Ramos (cell line): Measurements from ENCODE around the gene NRXN2.

Experiments used
- in situ Hi-C: fragments of 300-500 bp; cut with MboI; formaldehyde crosslinking; loops from one replicate; pipeline ENCODE4 v1.14.3; 2022; ENCODE audit warnings: low sequenced_read_pairs; ENCODE audit not compliant: unreplicated experiment

Gene NRXN2

DNA sequence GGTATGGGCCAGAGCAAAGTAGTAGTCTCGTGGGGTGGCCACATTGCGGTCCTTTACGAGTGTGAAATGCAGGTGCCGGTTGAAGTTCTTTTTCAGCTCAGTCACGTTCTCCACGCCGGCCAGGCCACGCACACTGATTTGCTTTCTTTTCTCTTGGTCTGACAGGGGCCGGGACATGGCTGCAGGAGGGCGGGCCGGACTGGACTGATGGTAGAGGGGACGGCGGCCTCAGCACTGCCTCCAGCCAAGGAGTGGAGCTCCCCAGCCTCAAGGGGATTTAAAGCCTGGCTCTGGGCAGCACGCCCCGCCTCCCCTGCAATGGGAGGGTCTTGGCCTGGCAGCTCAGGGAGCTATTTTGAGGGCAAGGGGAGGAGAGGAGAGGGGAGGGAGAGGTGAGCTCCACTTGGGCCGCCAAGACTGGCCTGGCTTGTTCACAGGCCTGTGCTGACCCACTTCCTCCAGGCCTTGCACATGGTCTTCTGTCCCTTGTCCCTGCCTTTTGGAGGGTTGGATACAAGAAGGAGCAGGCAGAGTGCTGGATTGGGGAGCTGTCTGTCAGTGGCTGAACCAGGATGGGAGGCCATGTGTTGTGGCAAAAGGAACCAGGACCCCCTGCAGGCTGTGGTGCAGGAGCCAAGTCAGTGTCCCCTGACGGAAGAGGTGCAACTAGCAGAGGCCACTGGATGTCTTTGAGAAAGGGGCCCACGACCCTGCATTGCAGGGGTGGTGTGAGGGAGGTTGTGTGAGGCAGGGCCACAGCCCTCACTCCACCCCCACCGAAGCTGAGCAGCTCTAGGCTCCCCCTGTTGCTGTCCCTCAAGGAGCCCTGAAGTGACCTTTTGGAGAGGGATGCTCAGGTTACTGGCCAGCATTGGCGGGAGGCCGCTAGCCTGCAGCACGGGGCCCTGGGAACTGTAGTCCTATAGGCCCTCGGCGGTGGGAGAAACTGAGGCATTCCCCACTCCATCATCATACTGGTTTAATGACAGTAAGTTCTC is 37.0 kb upstream of the NRXN2 start, which contains the start of gene PYGM:
Gene PYGM (minus strand): TSS at position 253 of the 998 bp plus-strand sequence. CDS start 76 bp downstream, at position 177.
- in situ Hi-C loops = no loop called here

DNA sequence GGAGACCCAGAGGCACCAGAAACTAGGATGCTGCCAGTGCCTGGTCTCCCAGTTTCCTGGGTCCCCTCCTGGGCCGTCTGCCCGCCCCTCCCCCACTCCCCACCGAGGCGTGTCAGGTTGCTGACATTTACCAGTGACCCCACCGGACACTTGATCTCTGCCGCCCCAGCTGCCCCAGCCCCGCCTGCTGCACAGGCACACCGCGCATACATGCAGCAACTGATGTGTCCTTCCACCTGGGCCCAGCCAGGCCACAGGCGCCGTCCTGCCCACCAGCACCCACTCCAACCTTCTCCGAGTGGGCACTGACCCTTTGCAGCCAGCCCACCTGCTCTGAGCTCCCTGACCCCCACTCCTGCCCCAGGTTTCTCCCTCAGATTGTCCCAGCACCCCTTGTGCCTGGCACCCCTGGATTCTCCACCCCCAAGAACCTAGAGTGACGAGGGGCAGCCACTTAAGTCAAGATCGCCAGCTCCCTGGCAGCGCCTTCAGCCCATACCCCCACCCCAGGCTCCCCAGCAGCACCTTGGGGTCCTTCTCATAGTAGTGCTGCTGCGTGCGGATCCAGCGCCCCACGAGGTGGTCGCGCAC is 36.2 kb upstream of the NRXN2 start:
- in situ Hi-C loops = no loop called here

DNA sequence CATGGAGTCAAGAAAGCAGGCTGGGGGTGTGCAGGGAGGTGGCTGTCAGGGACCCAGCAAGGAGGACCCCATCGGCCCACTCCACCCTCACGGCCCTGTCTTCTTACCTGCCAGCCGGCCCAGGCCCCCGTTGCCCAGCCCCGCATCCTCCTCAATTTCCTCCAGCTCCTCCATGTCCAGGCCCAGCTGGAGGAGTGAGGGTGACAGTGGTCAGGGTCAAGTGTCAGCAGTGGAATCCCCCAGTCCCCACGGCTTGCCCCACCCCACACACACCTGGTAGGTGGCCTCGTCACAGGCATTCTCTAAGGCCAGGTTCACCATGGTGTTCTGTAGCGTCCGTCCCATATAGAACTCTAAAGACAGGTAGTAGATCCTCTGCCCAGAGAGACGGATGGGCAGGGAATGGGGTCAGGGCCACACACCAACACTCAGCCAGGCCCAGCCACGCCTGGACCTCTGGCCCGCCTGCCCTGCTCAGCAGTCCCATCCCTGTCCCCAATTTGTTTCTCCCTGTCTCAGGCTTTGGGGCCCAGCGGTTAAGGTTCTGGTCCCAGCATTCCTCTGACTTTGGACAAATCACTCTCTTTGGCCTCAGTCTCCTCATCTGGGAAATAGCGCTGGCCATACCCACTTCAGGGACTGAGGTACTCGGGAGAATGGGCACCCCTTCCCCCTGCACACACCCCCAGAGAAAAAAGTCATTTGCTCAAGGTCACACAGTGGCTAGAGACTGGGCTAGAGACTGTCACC is 35.5 kb upstream of the NRXN2 start:
- in situ Hi-C loops = no loop called here

DNA sequence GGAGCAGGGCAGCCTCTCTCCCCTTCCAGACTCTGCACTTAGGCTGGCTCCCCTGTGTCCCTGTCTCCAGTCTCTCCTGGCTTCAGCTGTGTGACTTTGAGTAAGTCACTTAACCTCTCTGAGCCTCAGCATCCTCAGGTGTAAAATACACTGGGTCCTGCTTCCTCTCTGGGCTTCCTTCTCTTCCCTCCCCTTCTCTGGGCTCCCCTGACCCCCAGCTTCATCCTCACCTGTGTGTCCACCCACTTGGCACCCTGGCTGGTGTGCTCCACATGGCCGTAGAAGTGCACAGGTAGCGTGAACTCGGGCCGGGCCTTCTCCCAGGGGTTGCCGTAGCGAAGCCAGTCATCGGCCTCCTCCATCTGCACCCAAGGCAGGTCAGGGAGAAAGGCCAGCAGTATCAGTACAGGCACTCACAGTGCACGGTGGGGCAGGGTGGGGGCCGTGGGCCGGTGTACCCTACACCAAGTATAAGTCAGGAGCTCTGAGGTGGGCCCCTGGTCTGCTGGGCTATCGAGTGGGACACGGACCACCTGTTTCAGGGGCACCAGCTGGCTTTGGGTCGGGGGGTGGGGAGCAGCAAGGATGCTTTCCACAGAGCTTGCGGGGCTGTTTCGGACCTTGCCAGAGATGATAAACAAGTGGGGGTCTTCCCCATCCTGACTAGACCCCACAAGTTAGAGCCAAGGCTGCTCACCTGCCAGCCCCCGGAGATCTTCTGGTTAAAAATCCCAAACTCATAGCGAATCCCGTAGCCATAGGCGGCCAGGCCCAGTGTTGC is 34.7 kb upstream of the NRXN2 start:
- in situ Hi-C loops = no loop called here

DNA sequence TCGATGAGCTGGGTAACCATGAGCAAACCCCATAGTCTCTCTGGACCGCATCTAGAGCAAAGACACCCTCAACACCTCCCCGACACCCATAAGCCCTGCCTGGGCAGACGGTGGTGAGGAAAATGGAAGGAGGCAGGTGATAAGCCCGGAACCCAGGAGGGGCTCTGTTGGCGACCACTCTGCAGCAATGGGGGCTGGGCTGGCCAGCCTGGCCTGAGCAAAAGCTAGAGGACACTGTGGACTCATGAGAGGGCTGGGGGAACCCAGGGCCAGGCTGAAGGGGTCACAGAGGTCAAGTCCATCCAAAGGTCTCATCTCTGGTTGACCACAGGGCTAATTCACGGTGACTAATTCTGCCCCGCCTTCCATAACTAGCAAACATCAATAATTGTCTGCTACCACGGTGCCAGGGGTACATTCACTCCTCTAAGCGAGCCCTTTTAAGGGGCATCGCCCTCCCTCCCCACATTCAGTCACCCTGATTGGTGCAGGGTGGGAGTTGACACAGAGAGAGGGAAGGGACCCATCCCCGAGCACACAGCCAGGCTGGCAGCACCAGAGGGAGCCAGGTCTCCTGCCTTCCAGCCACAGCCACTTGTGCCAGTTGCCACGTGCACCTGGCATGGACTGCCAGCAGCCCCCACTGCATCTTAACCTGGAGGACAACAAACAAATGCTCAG is 32.8 kb upstream of the NRXN2 start:
- in situ Hi-C loops = no loop called here

DNA sequence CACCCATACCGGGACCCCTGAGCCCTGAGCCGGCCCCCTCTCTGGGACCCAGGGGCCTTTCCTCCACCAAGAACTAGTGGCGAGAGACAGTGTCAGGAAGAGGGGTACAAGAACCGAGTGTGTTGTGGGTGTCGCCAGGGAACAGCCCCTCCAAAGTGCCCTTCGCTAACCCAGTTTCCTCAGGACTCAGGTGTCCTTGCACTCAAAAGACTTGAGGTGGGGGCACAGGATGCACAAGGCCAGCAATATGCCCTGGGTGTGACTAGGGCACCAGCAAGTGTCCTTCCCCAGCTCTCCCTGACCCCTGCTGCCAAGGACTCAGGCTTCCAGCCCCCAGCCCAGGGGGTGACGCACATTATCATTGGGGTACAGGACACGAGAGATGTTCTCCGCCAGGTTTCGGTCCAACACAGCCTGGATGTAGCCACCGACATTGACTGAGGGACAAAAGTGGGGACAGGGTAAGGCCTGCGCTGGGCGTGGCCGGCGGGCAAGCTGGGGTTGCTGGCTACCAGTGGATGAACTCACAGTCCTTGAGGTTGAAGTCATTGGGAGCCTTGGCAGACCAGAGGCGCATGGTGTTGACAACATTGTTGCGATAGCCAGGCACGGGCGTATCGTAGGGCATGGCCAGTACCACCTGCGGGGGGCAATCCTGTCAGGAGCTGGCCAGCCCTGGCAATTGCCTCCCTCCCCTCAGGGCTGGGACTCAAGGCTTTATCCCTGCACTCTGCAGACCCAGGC is 32.1 kb upstream of the NRXN2 start:
- in situ Hi-C loops = no loop called here

DNA sequence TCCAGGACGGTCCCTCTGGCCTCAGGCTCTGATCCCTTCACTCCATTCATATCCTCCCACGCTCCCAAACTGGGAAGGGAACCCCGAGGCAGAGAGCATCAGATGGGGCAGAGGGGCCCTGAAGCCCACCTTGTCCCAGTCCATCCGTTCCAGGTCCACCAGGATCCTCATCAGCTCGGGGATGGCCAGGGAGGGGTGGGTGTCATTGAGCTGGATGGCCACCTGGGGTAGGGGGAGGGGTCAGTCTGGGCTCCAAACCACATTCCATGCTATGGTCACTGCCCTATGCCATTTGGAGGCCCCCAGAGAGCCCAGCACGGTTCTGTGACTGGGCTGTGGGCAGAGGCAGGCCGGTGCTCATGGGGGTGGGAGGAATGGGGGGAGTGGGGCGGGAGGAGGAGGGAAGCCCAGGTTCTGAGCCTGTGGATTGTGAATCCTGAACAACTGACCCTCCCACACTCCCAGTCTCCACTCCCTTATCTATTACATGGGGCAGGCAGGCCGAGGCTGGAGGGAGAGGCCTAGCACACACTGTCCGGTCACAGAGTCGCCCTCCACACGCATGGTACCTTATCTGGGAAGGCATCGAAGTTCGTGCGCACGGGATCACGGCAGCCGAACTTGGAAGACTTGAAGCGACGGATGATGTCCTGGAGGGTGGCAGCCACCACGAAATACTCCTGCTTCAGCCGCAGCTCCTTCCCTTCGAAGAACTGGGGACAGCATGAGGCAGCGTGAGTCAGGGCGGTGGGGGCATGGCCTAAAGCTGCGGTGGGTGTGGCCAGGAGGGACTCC is 31.3 kb upstream of the NRXN2 start:
- in situ Hi-C loops = no loop called here

DNA sequence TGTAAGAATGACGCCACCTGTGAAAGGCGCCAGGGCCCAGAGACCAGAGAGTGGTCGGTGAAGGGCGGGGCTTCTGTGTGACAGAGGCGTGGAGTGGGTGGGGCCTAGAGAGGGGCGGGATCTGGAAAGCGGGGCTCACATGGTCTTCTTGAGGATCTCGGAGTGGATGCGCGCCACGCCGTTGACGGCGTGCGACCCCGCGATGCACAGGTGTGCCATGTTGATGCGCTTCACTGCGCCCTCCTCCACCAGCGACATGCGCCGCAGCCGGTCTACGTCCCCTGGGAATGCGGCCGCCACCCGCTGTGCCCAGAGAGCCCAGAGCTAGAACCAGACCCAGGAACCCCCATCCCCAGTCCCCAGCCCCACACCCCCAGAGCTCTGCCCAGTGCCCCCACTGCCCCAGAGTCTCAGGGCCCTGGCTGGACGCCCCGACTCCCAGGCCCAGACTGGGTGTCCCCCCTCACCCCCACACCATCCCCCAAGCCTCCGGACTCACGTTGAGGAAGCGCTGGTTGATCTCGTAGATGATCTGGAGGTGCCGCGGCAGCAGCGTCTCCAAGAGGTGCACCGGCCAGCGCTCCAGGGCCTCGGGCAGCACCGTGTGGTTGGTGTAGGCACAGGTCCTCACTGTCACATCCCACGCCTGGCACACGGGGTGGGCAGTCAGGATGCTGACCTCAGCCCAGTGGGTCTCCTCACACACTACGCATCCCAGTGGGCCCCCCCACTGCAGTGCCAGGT is 30.6 kb upstream of the NRXN2 start:
- in situ Hi-C loops = no loop called here

DNA sequence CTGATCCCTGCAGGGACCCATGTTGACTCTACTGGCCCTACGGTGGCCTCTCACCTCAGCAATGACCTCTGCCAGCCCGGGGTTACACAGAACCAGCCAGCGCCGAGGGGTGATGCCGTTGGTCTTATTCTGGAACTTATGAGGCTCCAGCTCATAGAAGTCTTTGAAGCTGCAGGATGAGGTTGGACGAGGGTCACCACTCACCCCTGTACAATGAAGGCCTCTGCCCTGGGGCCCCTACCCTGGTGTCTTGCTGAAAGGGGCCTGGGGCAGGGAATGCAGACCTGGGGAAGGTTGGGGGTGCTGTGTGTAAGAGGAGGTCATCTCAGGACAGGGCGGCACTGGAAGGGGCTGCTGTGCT is 30.0 kb upstream of the NRXN2 start:
- in situ Hi-C loops = no loop called here

DNA sequence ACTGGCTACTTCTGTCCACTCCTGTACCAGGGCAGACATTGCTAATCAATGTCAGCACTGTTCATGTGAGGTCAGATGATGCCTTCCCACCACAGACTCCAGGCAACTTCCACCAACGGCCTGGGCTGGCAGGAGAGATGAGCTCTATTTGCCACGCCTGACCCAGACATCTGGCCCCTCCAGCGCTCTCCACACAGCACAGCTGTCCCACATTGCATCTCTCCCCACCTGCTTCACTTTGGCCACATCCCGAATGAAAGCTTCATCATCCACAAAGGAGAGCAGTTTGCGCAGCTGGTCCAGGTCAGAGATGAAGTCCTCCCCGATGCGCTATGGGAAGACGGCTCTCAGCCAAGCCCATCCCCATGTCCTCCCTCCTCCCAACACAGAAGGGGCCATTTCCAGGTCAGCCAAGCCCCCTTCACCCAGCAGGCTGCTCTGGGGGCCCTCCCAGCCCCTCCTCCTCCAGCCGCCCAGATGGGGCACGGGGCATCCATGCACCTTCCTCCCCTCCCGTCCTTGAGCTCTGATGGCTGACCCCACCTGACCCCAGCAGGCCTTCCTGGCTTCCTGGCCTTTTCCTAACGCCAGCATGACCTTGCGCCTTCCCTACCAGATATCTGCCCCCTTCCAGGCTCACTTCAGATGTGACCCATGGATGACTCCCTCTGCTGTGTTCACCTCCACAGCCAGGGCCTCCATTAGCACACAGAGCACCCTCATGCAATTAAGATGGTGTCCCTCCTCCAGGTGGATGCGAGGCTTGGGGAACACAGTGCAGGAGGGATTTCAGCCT is 29.4 kb upstream of the NRXN2 start:
- in situ Hi-C loops = no loop called here

DNA sequence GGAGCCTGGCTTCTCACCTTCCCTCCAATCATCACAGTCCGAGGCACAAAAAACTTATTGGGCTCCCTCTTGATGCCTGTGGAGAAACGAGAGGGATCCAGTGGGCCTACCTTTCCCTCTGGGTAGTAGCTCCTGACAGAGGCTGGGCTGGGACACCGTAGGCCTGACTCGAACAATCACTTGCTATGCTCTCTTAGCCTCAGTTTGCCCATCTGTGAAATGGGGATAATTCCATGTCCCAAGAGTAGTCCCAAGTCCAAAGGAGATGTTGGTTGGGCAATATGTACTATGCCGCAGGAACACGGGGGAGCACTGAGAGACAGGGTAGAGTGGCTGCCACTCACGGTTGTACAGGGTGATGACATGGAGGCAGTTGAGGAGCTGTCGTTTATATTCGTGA is 28.6 kb upstream of the NRXN2 start:
- in situ Hi-C loops = no loop called here

DNA sequence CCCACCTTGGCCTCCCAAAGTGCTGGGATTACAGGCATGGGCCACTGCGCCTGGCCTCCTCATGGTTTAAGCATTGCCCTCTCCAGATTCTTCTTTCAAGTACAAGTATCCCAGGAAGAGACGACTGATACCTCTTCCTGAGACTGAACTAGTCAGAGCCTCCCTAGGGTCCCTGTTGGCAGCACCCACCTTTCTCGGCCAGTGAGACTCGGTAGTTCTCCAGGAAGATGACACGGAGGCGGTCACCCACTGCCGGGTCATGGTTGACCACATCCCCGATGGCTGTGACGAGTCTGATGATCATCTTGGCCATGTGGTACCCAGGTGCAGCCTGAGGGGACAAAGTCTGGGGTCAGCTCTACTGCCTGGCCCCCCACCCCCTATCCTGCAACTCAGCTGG is 28.1 kb upstream of the NRXN2 start:
- in situ Hi-C loops = no loop called here

DNA sequence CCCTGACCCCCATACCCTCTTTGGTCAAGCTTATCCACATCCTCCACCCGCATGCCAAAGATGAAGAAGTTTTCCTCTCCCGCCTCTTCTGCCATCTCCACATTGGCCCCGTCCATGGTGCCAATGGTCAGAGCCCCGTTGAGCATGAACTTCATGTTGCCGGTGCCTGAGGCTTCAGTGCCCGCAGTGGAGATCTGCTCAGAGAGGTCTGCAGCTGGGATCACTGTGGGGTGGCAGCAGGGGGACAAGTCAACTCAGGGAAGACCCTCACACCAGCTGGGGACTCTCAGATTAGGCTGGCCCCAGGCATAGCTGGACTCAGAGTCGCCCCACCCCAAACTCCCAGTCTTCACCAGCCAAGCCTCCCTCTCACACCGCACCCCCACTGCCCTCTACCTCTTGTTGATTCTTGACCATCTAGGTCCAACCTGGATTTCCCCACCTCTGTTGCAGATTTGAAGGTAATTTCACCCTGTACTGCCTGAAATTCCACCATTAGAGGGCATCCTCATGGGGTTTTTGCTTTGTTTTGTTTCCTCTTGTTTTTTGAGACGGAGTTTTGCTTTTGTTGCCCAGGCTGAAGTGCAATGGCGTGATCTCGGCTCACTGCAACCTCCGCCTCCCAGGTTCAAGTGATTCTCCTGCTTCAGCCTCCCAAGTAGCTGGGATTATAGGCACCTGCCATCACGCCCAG is 27.5 kb upstream of the NRXN2 start:
- in situ Hi-C loops = no loop called here

DNA sequence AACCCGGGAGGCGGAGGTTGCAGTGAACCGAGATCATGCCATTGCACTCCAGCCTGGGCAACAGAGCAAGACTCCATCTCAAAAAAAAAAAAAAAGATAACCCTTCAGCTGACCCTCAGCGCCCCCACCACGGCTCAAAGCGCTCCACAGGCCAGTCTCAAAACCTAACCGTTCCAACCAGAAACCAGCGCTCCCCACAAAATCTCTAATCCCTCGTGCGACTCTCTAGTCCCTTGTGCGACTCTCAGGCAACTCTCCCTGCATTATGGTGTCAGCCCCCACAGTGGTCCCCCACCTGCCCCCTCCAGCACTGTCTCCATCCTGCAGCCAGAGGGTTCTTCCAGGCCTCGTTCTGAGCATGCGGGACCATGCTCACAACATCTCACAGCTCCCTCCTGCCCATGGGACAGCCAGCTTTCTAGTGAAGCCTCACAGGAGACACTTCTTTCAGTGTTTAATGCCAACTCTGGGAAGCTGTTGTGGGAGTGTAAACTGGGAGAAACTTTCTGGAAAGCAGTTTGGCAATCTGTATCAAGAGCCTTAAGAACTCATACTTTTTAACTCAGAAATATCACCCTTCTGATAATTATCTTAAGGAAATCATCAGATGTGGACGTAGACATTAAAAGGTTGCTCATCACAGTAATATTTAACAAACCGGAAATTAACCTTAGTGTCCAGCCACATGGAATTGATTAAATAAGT is 25.1 kb upstream of the NRXN2 start:
- in situ Hi-C loops = no loop called here

DNA sequence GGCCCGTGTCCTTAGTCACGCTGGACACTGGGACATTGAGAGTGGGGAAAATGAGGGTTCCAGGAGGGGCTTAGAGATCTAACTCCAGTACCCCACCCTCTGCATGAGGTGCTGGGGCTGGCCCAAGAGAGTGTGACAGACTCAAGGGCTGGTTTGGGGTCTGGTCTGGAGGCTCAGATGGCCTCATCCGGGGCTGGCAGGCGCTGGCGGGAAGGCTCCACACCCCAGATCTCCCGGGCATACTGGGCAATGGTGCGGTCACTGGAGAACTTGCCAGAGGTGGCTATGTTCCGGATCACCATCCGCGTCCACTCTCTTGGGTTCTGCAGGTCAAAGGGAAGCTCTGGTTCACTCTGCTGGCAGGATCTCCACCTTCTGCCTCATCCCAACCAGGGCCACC is 23.5 kb upstream of the NRXN2 start:
- in situ Hi-C loops = no loop called here
